NCI-H2196 treated with DMSO at 0.1 percent for 48 hours (cell line): Measurements from ENCODE around the gene UBTF.

ENCODE experiments used
- DNase-seq: peaks from one replicate; lab custom pipeline; 2025; ENCODE audit not compliant: unreplicated experiment; lab: John Stamatoyannopoulos, UW

The UBTF gene

GRCh38 chr17:44197980-44198720 is 21.3 kb downstream of the UBTF start:
- DNase-seq: no peak

GRCh38 chr17:44197107-44197506 is 22.4 kb downstream of the UBTF start:
- no peak for DNase-seq

GRCh38 chr17:44193326-44194084 is 26.0 kb downstream of the UBTF start:
- DNase-seq: no peak

GRCh38 chr17:44192750-44193149 is 26.7 kb downstream of the UBTF start:
- no peak for DNase-seq

GRCh38 chr17:44191941-44192496 is 27.5 kb downstream of the UBTF start:
- no peak for DNase-seq

GRCh38 chr17:44191369-44191768 is 28.1 kb downstream of the UBTF start:
- DNase-seq: no peak

GRCh38 chr17:44190481-44190880 is 29.0 kb downstream of the UBTF start:
- no peak for DNase-seq

GRCh38 chr17:44188576-44189403 is 30.7 kb downstream of the UBTF start:
- DNase-seq: no peak

GRCh38 chr17:44187131-44187899 is 32.2 kb downstream of the UBTF start:
- DNase-seq: peak; percentile 68

GRCh38 chr17:44186307-44187130 is 33.0 kb downstream of the UBTF start, which contains the start of gene TMUB2:
TSS of gene TMUB2 (plus strand) at chr17:44186972. CDS start at chr17:44187709, 737 bp downstream.
- DNase-seq: peak; percentile 99

GRCh38 chr17:44184212-44184810 is 35.2 kb downstream of the UBTF start:
- DNase-seq: no peak

GRCh38 chr17:44183024-44183423 is 36.5 kb downstream of the UBTF start:
- no peak for DNase-seq

GRCh38 chr17:44178133-44178532 is 41.3 kb downstream of the UBTF start:
- no peak for DNase-seq

GRCh38 chr17:44177640-44178039 is 41.8 kb downstream of the UBTF start:
- no peak for DNase-seq

GRCh38 chr17:44176671-44177501 is 42.6 kb downstream of the UBTF start:
- DNase-seq: no peak

GRCh38 chr17:44176257-44176656 is 43.2 kb downstream of the UBTF start:
- no peak for DNase-seq

- no peak for DNase-seq
Observed at GRCh38 chr17:44174427-44174826, 45.0 kb downstream of the UBTF start.

GRCh38 chr17:44171931-44172455 is 47.5 kb downstream of the UBTF start:
- DNase-seq: no peak
